ENCODE data around the gene SLC35F3. TPM values are rescaled to one million over a fixed set of nuclear protein-coding genes. Genes with fewer than 3 reads are reported as not detected.

The SLC35F3 gene
- total and polyA plus RNA-seq, 7 experiments from 2014 or later: 0.11 to 15.2 (median 0.96) TPM; not detected in 2

- H3K4me3 Mint-ChIP-seq: no peak overlapping the region
- ChIA-PET CTCF (interaction anchor here (1.6 kb wide), 1 partner anchor 9 kb away, joined by 4 read pairs; no protein-coding TSS in a partner anchor), POLR2A (no interaction called here)
- ATAC-seq: no peak
- intact Hi-C loops (cut with micrococcal nuclease): no loop called here
- no peaks in the 10 kb centered on the region for H3K4me1 ChIP-seq (ENCODE audit: control insufficient read depth in 2 of 2, insufficient read depth in 2 of 2, low read length in 2 of 2)
- H3K27ac Mint-ChIP-seq: no peak overlapping the region
- H3K36me3 ChIP-seq (ENCODE audit: control insufficient read depth in 2 of 3, insufficient read depth in 3 of 3, low read length in 3 of 3): no peaks in the 10 kb centered on the region
- H3K36me3 Mint-ChIP-seq: peaks cover 0 to 4% (median 0%) of the 10 kb centered on the region in 5 donors
- H3K9me3 ChIP-seq (ENCODE audit: control insufficient read depth in 2 of 3, low read length in 3 of 3): no peaks in the 10 kb centered on the region
- no peak overlapping the region for H3K4me3 ChIP-seq (ENCODE audit: low read length)
- H3K4me1 Mint-ChIP-seq: no peaks in the 10 kb centered on the region
- peaks cover 0 to 9% (median 2%) of the 10 kb centered on the region in 11 donors for H3K9me3 Mint-ChIP-seq
- H3K27ac ChIP-seq (ENCODE audit: low read depth, low read length): no peak overlapping the region
- H3K27me3 ChIP-seq (ENCODE audit: control insufficient read depth in 2 of 2, insufficient read depth in 2 of 2, low read length in 2 of 2): no peaks in the 10 kb centered on the region
- no peak for DNase-seq
- peaks cover 0 to 9% (median 0%) of the 10 kb centered on the region in 5 donors for H3K27me3 Mint-ChIP-seq
Measured at GRCh38 chr1:234303231-234303630, 398.8 kb downstream of the SLC35F3 start.

GRCh38 chr1:234307726-234308125 is 403.2 kb downstream of the SLC35F3 start:
- ATAC-seq: no peak
- Histone ChIP-seq H3K27ac (ENCODE audit: low read depth, low read length) (no peak overlapping the region), H3K36me3 (ENCODE audit: control insufficient read depth in 2 of 3, insufficient read depth in 3 of 3, low read length in 3 of 3) (no peaks in the 10 kb centered on the region), H3K27me3 (ENCODE audit: control insufficient read depth in 2 of 2, insufficient read depth in 2 of 2, low read length in 2 of 2) (no peaks in the 10 kb centered on the region), H3K9me3 (ENCODE audit: control insufficient read depth in 2 of 3, low read length in 3 of 3) (no peaks in the 10 kb centered on the region), H3K4me3 (ENCODE audit: low read length) (no peak overlapping the region), H3K4me1 (ENCODE audit: control insufficient read depth in 2 of 2, insufficient read depth in 2 of 2, low read length in 2 of 2) (no peaks in the 10 kb centered on the region)
- Mint-ChIP-seq H3K36me3 (peaks cover 0 to 1% (median 0%) of the 10 kb centered on the region in 5 donors), H3K9me3 (peaks cover 0 to 4% (median 0%) of the 10 kb centered on the region in 11 donors), H3K27ac (peak overlapping the region in 2 of 9 donors; percentile 9 to 19), H3K27me3 (peaks cover 0 to 14% (median 7%) of the 10 kb centered on the region in 5 donors), H3K4me1 (peaks cover 0 to 18% (median 8%) of the 10 kb centered on the region in 7 donors), H3K4me3 (no peak overlapping the region)
- ChIA-PET POLR2A (interaction anchor here (0.8 kb wide), 1 partner anchor 1748 kb away, joined by 3 read pairs; no protein-coding TSS in a partner anchor), CTCF (interaction anchor here (1.6 kb wide), 1 partner anchor 11 kb away, joined by 3 read pairs; no protein-coding TSS in a partner anchor)
- intact Hi-C loops (cut with micrococcal nuclease): no loop called here
- no peak for DNase-seq

- H3K27me3 ChIP-seq (ENCODE audit: control insufficient read depth in 2 of 2, insufficient read depth in 2 of 2, low read length in 2 of 2): no peaks in the 10 kb centered on the region
- H3K4me1 Mint-ChIP-seq: peaks cover 0 to 29% (median 13%) of the 10 kb centered on the region in 7 donors
- intact Hi-C loops (cut with micrococcal nuclease): no loop called here
- DNase-seq: no peak
- no peaks in the 10 kb centered on the region for H3K36me3 ChIP-seq (ENCODE audit: control insufficient read depth in 2 of 3, insufficient read depth in 3 of 3, low read length in 3 of 3)
- ChIA-PET CTCF (interaction anchor here (0.7 to 2.2 kb wide), 6 partner anchors 10 to 202 kb away, joined by 3 to 9 read pairs (median 4); no protein-coding TSS in a partner anchor), POLR2A (no interaction called here)
- H3K27ac ChIP-seq (ENCODE audit: low read depth, low read length): no peak overlapping the region
- peaks cover 9 to 10% of the 10 kb centered on the region in 2 donors for H3K4me1 ChIP-seq (ENCODE audit: control insufficient read depth in 2 of 2, insufficient read depth in 2 of 2, low read length in 2 of 2)
- H3K4me3 ChIP-seq (ENCODE audit: low read length): no peak overlapping the region
- ATAC-seq: no peak
- peaks cover 0 to 14% (median 7%) of the 10 kb centered on the region in 5 donors for H3K27me3 Mint-ChIP-seq
- no peak overlapping the region for H3K4me3 Mint-ChIP-seq
- no peaks in the 10 kb centered on the region for H3K9me3 ChIP-seq (ENCODE audit: control insufficient read depth in 2 of 3, low read length in 3 of 3)
- peak overlapping the region in 1 of 9 donors; percentile 99 for H3K27ac Mint-ChIP-seq
- H3K36me3 Mint-ChIP-seq: peaks cover 0 to 1% (median 0%) of the 10 kb centered on the region in 5 donors
- H3K9me3 Mint-ChIP-seq: peaks cover 0 to 4% (median 0%) of the 10 kb centered on the region in 11 donors
Measured at GRCh38 chr1:234309243-234309597, 404.7 kb downstream of the SLC35F3 start.

- peak overlapping the region in 4 of 10 donors; percentile 5 to 48 (median 26) for H3K4me3 Mint-ChIP-seq
- ATAC-seq: peak; percentile 94
- intact Hi-C loops (cut with micrococcal nuclease): loop anchor here (1.0 kb wide), 5 partner anchors 16 to 1006 kb away; no protein-coding TSS in a partner anchor
- ChIA-PET POLR2A (no interaction called here), CTCF (interaction anchor here (0.5 to 2.2 kb wide), 10 partner anchors 9 to 202 kb away, joined by 3 to 9 read pairs (median 4); no protein-coding TSS in a partner anchor)
- Histone ChIP-seq H3K27me3 (ENCODE audit: control insufficient read depth in 2 of 2, insufficient read depth in 2 of 2, low read length in 2 of 2) (no peaks in the 10 kb centered on the region), H3K27ac (ENCODE audit: low read depth, low read length) (no peak overlapping the region), H3K36me3 (ENCODE audit: control insufficient read depth in 2 of 3, insufficient read depth in 3 of 3, low read length in 3 of 3) (no peaks in the 10 kb centered on the region), H3K9me3 (ENCODE audit: control insufficient read depth in 2 of 3, low read length in 3 of 3) (no peaks in the 10 kb centered on the region), H3K4me3 (ENCODE audit: low read length) (no peak overlapping the region), H3K4me1 (ENCODE audit: control insufficient read depth in 2 of 2, insufficient read depth in 2 of 2, low read length in 2 of 2) (peaks cover 13 to 16% of the 10 kb centered on the region in 2 donors)
- peaks cover 0 to 35% (median 16%) of the 10 kb centered on the region in 7 donors for H3K4me1 Mint-ChIP-seq
- H3K9me3 Mint-ChIP-seq: no peaks in the 10 kb centered on the region
- DNase-seq: peak; percentile 26 to 74 (median 62)
- H3K36me3 Mint-ChIP-seq: no peaks in the 10 kb centered on the region
- peak overlapping the region in 5 of 9 donors; percentile 16 to 99 (median 52) for H3K27ac Mint-ChIP-seq
- H3K27me3 Mint-ChIP-seq: peaks cover 0 to 12% (median 4%) of the 10 kb centered on the region in 5 donors
Measured at GRCh38 chr1:234309598-234310459, 405.4 kb downstream of the SLC35F3 start.

- Histone ChIP-seq H3K27ac (ENCODE audit: low read depth, low read length) (no peak overlapping the region), H3K9me3 (ENCODE audit: control insufficient read depth in 2 of 3, low read length in 3 of 3) (no peaks in the 10 kb centered on the region), H3K4me3 (ENCODE audit: low read length) (no peak overlapping the region), H3K4me1 (ENCODE audit: control insufficient read depth in 2 of 2, insufficient read depth in 2 of 2, low read length in 2 of 2) (peaks cover 16 to 17% of the 10 kb centered on the region in 2 donors), H3K36me3 (ENCODE audit: control insufficient read depth in 2 of 3, insufficient read depth in 3 of 3, low read length in 3 of 3) (no peaks in the 10 kb centered on the region), H3K27me3 (ENCODE audit: control insufficient read depth in 2 of 2, insufficient read depth in 2 of 2, low read length in 2 of 2) (no peaks in the 10 kb centered on the region)
- ChIA-PET CTCF (interaction anchor here (0.7 to 2.2 kb wide), 6 partner anchors 8 to 48 kb away, joined by 3 to 9 read pairs (median 4); no protein-coding TSS in a partner anchor), POLR2A (no interaction called here)
- Mint-ChIP-seq H3K9me3 (no peaks in the 10 kb centered on the region), H3K4me1 (peaks cover 0 to 42% (median 22%) of the 10 kb centered on the region in 7 donors), H3K27me3 (peaks cover 0 to 14% (median 4%) of the 10 kb centered on the region in 5 donors), H3K36me3 (no peaks in the 10 kb centered on the region), H3K4me3 (no peak overlapping the region), H3K27ac (peak overlapping the region in 4 of 9 donors; percentile 37 to 99 (median 56))
- ATAC-seq (no peak), DNase-seq (no peak)
- intact Hi-C loops (cut with micrococcal nuclease): loop anchor here (1.0 kb wide), 5 partner anchors 16 to 1006 kb away; no protein-coding TSS in a partner anchor
Measured at GRCh38 chr1:234310460-234310817, 406.0 kb downstream of the SLC35F3 start.

- no peaks in the 10 kb centered on the region for H3K36me3 ChIP-seq (ENCODE audit: control insufficient read depth in 2 of 3, insufficient read depth in 3 of 3, low read length in 3 of 3)
- POLR2A ChIA-PET: no interaction called here
- no peak overlapping the region for H3K4me3 Mint-ChIP-seq
Measured at GRCh38 chr1:234311414-234311813, 406.9 kb downstream of the SLC35F3 start.

More at GRCh38 chr1:234311414-234311813, 406.9 kb downstream of the SLC35F3 start:
- Mint-ChIP-seq H3K4me1 (peaks cover 0 to 49% (median 30%) of the 10 kb centered on the region in 7 donors), H3K36me3 (no peaks in the 10 kb centered on the region), H3K27ac (peak overlapping the region in 3 of 9 donors; percentile 4 to 99 (median 60)), H3K27me3 (peaks cover 0 to 16% (median 6%) of the 10 kb centered on the region in 5 donors), H3K9me3 (no peaks in the 10 kb centered on the region)
- CTCF ChIA-PET: interaction anchor here (2.2 kb wide), 1 partner anchor 16 kb away, joined by 9 read pairs; no protein-coding TSS in a partner anchor
- ATAC-seq (no peak), DNase-seq (no peak)
- Histone ChIP-seq H3K9me3 (ENCODE audit: control insufficient read depth in 2 of 3, low read length in 3 of 3) (no peaks in the 10 kb centered on the region), H3K4me3 (ENCODE audit: low read length) (no peak overlapping the region), H3K27ac (ENCODE audit: low read depth, low read length) (no peak overlapping the region), H3K27me3 (ENCODE audit: control insufficient read depth in 2 of 2, insufficient read depth in 2 of 2, low read length in 2 of 2) (no peaks in the 10 kb centered on the region), H3K4me1 (ENCODE audit: control insufficient read depth in 2 of 2, insufficient read depth in 2 of 2, low read length in 2 of 2) (peaks cover 25% of the 10 kb centered on the region in 2 donors)
- intact Hi-C loops (cut with micrococcal nuclease): no loop called here
